Esophagus squamous epithelium (tissue), 4 donors: ENCODE measurements around the gene LIF.

Source experiments
- POLR2A ChIP-seq, 4 donors: fragments of 450-650 bp; IDR thresholded peaks; one replicate each; pipeline ENCODE4 v1.6.1; 2017; ENCODE audit warnings: antibody characterized with exemption in 4 of 4, mild to moderate bottlenecking in 4 of 4, moderate library complexity in 3 of 4
- TF ChIP-seq, protein P1 (sequence below), 6 experiments: fragments of 450-650 bp in 4 of 6; fragments of 200-600 bp in 2 of 6; sonication (generic) in 2 of 6; IDR thresholded peaks; one replicate each; pipeline ENCODE4 v1.5.1; 2016 to 2019; ENCODE audit warnings: antibody characterized with exemption in 6 of 6, mild to moderate bottlenecking in 4 of 6, moderate library complexity in 4 of 6

DNA sequence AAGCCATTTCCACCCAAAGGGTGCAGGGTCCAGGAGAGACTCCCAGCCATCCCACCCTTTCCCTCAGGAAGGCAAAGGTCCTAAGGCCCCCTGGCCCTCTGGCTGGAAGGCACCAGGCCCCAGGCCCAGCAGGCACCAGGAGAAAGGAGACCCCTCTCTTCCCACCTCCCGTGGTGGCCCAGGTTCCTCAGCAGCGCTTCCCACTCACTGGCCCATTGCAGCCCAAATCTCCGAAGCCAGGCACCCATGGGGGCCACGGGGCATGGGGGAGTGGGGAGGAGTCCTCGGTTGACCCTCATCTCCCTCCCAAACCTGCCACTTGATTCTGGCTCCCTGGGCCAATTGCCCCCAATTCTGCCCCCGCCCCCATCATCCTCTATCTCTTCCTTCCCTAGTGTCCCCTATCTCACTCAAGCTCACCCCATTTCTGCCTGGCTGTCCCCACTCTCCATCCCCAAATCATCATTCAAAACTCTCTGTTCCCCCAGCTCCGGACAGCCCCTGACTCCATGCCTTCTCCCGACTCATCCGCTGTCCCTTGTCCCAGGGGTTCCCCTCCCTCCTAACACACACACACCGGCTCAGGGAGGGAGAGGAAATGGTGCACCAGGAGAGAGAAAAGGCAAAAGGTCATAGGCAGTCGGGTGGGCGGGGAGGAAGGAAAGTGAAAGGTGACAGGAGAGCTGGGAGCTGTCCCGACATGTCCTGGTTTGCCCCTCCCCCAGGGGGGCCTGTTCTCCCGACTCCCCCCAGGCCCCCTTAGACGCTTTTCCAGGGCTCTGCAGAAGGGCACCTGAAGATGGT, 1.2 kb downstream of the LIF start:
- TF ChIP-seq, protein P1, sequence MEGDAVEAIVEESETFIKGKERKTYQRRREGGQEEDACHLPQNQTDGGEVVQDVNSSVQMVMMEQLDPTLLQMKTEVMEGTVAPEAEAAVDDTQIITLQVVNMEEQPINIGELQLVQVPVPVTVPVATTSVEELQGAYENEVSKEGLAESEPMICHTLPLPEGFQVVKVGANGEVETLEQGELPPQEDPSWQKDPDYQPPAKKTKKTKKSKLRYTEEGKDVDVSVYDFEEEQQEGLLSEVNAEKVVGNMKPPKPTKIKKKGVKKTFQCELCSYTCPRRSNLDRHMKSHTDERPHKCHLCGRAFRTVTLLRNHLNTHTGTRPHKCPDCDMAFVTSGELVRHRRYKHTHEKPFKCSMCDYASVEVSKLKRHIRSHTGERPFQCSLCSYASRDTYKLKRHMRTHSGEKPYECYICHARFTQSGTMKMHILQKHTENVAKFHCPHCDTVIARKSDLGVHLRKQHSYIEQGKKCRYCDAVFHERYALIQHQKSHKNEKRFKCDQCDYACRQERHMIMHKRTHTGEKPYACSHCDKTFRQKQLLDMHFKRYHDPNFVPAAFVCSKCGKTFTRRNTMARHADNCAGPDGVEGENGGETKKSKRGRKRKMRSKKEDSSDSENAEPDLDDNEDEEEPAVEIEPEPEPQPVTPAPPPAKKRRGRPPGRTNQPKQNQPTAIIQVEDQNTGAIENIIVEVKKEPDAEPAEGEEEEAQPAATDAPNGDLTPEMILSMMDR (IDR thresholded peaks at IDR 0.05) = no peak
- TF ChIP-seq POLR2A (IDR thresholded peaks at IDR 0.05) = no peak
